GM18508 (cell line): Measurements from ENCODE around the gene SUN1.
"Not testable (repeated sequence)": the region's sequence is repeated elsewhere in the genome, so short reads cannot be mapped to it uniquely, and the experiment has no call there.

ENCODE experiments used
- ATAC-seq: cut with Tn5 transposase; IDR thresholded peaks from one replicate; pipeline ENCODE4 v1.9.1; 2021; ENCODE audit warnings: moderate number of reproducible peaks; ENCODE audit not compliant: insufficient read depth, unreplicated experiment

SUN1 gene

DNA sequence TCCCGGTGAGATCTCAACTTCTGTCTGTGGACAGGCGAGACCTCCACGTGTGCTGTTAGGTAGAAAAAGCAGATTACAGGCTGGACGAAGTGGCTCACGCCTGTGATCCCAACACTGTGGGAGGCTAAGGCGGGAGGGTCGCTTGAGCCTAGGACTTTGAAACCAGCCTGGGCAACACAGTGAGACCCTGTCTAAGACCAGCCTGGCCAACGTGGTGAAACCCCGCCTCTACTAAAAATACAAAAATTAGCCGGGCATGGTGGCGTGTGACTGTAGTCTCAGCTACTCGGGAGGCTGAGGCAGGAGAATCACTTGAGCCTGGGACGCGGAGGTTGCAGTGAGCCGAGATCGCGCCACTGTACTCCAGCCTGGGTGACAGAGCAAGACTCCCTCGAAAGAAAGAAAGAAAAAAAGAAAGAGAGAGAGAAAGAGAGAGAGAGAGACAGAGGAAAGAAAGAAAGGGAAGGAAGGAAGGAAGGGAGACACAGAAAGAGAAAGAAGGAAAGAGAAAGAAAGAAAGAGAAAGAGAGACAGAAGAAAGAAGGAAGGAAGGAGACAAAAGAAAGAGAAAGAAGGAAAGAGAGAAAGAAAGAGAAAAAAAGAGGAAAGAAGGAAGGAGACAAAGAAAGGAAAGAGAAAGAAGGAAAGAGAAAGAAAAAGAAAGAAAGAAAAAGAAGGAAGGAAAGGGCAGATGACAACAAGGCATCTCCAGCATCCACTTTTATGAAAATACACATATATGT is 29.6 kb upstream of the SUN1 start:
- no peak for ATAC-seq

DNA sequence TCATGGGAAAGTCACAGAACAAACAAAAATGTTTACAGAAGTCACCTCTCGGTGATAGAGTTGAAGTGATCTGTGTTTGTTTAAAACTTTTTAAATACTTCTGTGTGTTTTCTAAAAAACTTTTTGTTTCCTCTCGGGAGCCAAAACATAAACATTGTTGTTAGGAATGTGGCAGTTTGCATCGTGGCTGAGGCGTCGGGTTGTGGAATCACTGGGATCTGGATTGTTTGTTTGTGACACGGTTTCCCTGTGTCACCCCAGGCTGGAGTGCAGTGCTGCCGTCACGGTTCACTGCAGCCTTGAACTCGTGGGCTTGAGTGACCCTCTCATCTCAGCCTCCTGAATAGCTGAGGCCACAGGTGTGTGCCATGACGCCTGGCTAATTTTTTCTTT is 29.0 kb upstream of the SUN1 start:
- ATAC-seq = no peak

DNA sequence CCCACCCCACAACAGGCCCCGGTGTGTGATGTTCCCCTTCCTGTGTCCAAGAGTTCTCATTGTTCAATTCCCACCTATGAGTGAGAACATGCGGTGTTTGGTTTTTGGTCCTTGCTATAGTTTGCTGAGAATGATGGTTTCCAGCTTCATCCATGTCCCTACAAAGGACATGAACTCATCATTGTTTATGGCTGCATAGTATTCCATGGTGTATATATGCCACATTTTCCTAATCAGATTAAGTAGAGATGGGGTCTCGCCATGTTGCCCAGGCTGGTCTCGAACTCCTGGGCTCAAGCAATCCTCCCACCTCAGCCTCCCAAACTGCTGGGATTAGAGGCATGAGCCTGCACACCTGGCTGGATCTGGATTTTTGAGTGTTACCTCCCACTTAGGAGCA is 28.5 kb upstream of the SUN1 start:
- not testable (repeated sequence) for ATAC-seq

DNA sequence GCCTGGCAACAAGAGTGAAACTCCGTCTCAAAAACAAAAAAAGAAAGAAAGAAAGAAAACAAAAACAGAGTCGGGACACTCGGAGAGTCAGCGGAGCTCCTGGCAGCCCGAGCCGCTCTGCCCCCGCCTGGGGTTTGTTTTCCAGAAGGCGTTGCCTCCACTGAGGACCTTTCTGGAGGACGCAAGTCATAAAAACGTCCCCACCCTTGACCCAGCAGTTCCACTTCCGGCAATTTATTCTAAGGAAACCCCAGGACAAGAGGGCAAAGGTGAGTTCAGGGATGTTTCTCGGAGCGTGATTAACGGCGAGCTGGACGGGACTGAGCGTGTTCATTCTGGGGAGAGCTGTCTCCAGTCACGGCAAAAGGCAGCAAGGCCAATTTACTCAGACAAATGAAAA is 27.0 kb upstream of the SUN1 start:
- no peak for ATAC-seq

DNA sequence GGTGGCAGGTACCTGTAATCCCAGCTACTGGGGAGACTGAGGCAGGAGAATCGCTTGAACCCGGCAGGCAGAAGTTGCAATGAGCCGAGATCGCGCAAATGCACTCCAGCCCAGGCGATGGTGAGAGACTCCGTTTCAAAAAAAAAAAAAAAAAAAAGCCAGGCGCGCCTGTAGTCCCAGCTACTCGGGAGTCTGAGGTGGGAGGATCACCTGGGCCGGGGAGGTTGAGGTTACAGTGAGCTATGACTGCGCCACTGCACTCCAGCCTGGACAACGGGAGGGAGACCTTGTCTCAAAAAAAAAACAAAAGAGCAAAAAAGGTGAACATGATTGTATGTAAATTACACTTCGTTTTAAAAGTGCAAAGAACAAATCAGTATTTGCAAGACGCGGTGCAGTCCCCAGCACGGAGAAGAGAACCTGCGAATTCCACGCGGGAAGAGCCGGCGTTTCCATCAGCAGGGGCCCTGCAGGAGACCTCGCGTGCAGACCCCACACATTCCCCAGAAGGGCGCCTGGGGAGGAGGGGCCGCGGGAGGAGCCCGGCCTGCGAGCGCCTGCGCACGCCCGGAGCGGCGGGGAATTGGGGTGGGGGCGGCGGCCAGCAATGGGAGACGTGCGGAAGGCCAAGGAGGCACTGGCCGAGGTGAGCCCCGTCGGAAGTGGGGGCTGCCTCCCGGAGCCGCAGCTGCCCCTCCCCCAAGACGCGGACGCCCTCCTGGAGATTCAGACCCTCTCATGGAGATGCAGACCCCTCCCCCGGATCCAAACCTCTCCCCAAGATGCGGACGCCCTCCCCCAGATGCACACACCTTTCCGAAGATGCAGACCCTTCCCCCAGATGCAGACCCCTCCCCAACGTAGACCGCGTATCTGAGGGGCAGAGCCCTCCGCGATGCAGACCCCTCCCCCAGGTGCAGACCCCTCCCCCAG is 16.7 kb upstream of the SUN1 start:
- ATAC-seq = no peak

DNA sequence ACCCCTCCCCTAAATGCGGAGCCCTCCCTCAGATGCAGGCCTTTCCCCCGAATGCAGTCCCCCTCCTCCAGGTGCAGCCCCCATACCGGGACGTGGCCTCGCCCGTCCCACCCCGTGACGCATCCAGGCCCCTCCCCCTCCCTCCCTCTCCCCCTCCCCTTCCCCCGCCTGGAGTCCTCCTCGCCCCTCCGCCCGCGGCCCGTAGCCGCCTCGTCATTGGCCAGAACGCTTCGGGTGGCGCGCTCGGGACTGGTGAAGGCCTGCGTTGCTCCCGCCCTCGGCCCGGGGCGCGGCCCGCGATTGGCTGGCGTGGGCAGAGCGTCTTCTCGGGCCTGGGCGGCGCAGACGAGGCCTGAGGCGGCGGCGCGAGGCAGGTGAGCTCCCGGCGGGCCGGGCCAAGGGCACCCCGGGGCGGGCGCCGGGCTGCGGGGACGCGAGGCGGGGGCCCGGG is 16.0 kb upstream of the SUN1 start:
- ATAC-seq = peak; percentile 49

DNA sequence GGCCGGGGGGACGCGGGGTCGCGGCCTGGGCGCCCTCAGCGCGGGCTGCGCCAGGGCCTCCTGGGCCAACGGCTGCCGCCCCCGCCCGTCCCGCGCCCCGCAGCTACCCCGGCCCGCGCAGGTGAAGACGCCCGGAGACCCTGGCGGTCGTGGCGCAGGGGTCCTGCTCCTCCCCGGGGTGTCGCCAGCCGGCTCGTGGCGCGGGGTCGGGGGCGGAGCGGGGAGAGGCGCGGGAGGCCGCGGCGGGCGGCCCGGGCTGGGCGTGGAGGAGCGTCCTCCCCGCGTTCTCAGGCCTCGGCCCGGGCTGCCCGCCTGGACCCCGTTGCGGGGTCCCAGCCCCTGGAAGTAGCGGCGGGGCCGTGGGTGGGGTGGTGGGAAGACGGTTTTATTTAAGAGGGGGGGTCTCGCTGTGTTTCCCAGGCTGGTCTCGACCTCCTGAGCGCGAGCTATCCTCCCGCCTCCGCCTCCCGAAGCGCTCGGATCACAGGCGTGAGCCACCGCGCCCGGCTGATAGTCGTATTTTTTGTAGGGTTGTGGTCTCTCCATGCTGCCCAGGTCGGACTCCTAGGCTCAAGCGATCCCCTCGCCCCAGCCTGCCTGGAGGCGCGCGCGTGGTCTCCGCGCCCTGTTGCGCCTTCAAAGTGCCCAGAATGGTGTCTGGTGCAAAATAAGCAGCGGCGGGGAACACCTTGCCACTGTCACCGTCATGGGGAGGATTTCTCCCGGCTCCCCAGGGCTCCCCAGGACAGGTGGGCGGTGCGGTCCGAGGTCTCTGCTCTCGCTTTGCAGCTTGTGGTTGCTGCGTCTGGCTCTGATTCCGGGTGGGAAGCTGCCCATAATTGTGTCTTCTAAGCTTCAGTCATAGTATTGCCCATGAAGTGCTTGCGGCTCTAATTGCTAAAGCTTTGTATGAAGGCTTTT is 15.3 kb upstream of the SUN1 start:
- ATAC-seq = no peak

DNA sequence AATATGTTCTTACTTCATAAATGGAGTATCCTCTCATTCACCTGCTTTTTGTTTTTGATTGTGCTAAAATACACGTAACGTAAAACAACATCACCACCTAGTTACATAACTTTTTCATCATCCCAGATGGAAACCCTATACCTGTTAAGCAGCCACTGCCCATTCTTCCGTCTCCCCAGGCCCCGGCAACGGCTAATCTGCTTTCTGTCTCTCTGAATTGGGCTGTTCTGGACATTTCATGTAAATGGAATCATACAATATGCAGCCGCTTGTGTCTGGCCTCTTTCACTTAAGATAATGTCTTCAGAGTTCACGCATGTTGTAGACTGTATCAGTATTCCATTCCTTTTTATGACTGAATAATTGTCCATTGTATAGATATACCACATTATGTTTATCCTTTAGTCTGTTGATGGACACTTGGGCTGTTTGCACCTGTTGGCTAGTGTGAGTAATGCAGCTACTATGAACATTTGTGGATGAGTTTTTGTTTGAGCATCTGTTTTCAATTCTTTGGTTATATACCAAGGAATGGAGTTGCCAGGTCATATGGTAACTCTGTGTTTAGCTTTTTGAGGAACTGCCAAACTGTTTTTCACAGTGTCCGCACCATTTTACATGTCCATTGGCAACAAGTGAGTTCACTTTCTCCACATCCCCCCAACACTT is 14.1 kb upstream of the SUN1 start:
- no peak for ATAC-seq

DNA sequence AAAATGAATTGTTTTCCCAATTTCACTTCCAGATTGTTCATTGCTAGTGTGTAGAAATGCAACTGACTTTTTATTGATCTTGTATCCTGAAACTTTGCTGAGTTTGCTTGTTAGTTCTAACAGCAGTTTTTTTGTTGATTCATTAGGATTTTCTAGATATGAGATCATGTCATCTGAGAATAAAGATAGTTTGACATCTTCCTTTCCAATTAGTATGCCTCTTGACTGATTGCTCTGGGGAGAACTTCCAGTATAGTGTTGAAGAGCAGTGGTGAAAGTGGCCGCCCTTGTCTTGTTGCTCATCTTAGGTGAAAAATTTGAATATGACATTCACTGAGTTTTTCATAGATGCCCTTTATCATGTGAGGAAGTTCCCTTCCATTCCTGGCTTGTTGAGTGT is 11.9 kb upstream of the SUN1 start:
- ATAC-seq = no peak

DNA sequence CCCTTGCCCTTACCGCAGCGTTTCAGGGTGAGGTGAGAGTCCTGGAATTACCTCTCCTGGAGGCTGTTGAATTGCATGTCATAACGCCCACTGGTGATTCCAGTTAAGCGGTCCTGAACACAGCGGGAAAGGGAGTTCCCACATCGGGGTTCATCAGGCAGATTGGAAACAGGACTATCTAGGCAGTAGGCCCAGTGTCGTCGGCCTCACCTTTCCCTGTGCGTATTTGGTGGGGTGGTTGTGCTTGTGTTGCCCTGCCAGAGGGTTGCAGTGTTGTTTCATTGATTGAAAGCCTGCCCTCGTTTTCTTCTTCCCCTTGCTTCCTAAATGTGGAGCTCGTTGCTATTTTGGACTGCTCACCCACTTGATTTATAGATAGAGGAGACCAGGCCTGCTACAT is 10.6 kb upstream of the SUN1 start:
- no peak for ATAC-seq

DNA sequence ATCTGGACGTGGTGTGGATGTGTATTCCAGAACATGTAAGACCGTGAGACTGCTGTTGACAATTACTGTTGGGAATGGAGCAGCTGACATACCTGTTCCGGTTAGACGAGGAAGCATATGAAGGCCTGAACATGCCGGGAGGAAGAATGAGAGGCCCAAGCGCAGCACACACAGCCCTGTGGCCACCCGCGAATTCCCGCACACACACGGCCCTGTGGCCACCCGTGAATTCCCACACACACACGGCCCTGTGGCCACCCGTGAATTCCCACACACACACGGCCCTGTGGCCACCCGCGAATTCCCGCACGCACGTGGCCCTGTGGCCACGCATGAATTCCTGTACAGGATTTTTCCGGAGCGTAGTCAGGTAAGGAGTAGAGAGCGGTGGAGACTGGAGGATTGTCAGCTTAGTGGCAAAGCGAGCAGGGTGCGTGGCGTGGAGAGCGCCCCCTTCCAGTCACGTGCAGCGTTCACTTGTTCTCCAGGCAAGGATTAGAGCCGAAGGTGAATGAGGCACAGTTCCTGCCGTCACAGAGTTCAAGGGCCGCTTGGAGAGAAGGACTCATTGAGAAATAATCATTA is 9.5 kb upstream of the SUN1 start:
- ATAC-seq = no peak

DNA sequence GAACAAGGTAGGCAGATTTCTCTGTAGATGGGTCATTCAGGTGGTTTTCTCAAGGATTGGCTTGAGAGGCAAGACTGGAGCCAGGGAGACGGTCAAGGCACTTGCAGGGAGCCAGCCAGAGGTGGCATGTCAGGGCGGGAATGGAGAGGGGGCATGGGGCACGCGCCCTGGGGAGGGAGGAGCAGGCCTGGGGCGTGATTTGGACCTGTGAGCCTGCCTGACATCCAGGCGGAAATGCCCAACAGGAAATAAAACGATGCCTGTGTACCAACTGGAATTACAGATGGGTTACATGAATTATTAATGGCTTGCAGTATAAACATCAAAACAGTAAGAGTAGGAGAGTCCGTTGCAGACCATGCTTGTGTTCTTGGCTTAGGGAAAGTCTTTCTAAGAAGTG is 8.6 kb upstream of the SUN1 start:
- ATAC-seq = no peak

DNA sequence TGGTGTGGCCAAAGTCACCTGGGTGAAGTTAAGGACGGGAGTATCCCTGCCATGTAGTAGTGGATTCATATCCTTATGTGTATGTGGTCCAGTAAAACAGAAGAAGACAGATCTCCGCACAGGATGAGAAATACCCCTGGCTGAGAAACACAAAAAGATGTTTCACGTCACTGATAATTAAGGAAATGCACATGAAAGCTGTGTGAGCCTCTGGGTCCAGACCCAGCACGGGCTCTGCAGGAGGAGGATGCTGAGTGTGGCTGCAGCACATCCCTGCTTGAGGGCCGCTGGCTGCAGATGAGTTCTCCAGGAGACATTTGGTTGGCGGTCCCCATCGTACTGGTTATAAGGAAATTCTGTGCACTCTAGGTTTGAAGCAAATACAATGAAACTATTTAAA is 8.2 kb upstream of the SUN1 start:
- ATAC-seq = no peak

DNA sequence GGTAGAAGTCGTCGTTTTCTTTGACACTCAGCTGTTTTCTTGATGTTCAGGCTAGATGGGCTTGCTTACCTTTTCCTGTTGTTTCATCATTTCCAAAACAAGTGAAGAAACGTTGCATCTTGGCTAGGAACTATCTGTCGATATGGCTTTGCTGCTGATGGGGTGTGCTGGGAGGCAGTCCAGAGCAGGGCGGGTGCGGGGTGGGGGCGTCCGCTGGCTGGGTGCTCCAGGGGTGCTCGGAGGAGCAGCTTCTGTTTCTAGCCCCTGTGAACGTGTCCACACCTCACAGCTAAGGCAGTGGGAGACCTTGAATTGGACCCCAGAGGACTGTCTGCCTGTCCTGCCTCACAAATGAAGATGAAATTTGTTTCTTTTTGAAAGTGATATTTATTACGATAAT is 7.6 kb upstream of the SUN1 start:
- no peak for ATAC-seq

DNA sequence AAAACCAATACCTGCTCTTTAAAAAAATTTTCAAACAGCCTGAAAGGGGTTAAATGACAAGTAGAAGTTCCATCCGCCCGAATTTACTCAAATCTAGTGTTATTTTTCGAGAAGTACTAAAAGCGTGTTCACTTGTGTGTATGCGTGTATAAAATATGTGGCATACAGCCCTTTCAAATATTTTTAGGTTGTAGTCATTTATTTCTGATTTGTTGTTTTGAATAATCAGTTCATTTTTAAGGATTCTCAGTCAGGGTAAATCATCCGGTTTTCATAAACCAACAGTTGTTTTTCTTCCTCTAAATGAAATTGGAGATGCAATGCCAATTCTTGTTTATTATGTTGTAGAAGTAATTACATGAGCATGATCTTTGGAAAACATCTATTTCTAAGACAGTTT is 6.9 kb upstream of the SUN1 start:
- ATAC-seq = no peak

DNA sequence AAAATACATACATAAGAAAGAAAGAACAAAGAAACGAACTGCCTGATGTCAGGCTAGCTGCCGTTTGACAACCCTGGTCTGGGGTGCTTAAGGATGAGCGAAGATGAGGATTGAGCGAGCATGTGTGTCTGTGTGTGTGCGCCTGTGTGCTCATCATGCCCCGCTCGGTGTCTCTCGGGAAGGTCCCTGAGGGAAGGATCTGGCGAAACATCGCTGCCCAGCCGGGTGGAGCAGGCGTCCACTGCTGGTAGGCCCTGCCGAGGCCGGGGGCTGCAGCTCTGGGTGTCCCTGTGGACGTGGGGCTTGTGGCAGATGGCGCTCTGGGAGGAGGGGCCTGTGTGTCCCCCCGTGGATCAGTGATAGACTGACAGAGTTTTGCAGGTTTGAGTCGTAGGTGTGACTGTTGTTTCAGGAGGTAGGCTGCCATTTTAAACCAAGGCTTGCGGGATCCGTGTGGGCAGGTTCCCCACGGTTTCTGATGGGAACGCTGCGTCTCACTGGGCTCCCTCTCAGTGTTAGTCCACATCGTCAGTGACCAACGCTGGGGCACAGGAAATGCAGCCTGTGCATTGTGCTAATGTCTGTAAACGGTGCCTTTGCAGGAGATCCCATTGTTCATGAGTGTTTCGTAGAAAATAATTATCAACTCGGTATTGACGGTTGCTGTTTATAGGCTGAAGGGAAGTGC is 5.9 kb upstream of the SUN1 start:
- ATAC-seq = no peak

DNA sequence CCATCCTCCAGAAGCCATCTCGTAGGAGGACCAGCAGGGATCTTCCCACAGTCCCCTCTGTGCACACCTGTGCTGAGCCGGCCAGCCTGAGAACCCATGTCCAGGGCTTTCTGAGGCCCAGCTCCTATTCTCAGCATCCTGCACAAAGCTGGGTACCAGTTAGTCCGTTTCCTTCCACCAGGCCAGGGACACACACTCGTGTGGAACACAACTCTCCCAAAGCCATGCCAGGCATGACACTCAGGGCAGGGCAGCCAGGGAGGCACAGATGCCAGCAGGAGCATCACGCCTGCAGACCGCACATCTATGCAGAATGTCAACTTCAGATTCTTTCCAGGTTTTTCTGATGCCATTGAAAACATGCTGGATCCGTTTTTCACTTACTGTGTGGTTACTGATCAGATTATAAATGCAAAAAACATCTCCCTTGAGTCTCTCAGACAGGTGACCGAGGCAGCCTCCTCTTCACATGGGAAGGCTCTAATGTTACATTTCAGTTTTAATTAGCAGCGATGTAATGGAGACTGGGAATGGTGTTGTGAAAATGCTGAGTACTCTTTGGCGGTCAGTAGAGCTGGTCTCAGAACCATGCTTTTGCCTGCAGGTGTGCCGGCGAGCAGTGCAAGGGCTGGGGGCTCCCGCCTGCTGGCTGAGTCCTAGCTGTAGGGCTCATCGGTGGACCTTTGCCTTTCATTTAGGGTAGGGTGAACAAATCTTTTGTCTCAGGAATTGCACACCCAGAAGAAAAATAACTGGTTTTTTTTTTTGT is 3.3 kb upstream of the SUN1 start:
- ATAC-seq = no peak

DNA sequence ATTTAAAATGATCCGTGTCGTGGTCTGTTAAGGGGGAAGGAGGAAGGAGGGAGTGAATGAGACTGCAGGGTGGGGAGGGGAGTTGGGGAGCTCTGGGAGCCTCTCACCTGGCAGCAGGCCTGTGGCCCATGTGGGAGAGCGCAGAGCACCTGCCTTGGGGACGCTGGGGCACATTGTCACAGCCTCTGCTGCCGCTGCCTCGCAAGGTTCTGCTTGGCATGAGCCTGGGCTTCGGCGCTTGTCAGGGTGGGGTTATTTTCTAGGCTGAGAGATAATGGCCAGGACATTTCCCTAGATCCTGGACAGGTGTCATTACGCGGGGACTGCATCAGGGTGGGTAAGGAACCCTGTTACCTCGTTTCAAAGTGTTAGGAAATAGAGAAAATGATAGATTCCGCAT is 2.2 kb upstream of the SUN1 start:
- ATAC-seq = no peak
